Fibroblast of pulmonary artery (primary cell): ENCODE data around the gene CPSF3.
A peak's percentile ranks its signal among the peaks of the same experiment; 100 is the strongest.
"Not testable (repeated sequence)": the region's sequence is repeated elsewhere in the genome, so short reads cannot be mapped to it uniquely, and the experiment has no call there.

ENCODE experiments used
- DNase-seq: peaks from one replicate; pipeline ENCODE4 v3.0.0-alpha.2; 2010; ENCODE audit warnings: low read depth
- H3K4me3 ChIP-seq: replicated peaks from 2 replicates; pipeline ENCODE4 v1.5.1; 2011; ENCODE audit warnings: low read depth, mild to moderate bottlenecking, control low read depth, low read length, moderate library complexity
- TF ChIP-seq, protein P1 (sequence below): IDR thresholded peaks from 2 replicates; pipeline ENCODE4 v1.5.1; 2011; ENCODE audit warnings: mild to moderate bottlenecking, control low read depth, low read length, inconsistent platforms; ENCODE audit errors: missing control alignments

Gene CPSF3

DNA sequence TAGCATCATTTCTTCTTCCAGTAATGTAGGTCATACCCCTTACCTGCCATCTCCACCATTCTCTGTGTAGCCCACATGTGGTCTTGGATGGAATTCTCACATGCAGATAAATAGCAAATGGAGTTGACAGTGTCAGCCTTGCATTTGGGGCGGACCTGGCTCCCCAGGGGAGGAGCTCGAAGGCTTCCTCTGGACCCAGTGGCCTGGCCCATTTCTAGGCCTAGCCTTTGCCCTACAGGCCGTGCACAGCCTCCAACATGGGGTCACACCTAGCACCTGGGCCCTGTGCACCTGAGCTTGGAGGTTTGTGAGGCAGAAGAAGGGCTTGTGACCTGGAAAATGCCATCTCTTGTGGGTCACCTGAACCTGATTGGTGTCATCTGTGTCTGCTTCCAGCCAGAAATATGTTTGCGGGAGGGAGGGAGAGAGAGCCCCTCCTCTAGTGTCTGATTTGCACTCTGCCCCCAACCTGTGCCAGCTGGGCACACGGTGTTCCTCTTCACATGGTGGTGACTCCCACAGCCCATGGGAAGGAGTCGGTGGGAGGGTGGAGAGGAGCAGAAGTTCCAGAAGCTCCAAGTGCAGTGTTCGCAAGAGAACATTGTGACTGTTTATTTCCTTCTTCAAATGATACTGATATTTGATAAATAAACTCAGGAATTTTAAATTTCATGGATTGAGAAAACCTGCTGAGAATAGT is 33.2 kb upstream of the CPSF3 start:
- H3K4me3 ChIP-seq: no peak overlapping the region
- TF ChIP-seq, protein P1, sequence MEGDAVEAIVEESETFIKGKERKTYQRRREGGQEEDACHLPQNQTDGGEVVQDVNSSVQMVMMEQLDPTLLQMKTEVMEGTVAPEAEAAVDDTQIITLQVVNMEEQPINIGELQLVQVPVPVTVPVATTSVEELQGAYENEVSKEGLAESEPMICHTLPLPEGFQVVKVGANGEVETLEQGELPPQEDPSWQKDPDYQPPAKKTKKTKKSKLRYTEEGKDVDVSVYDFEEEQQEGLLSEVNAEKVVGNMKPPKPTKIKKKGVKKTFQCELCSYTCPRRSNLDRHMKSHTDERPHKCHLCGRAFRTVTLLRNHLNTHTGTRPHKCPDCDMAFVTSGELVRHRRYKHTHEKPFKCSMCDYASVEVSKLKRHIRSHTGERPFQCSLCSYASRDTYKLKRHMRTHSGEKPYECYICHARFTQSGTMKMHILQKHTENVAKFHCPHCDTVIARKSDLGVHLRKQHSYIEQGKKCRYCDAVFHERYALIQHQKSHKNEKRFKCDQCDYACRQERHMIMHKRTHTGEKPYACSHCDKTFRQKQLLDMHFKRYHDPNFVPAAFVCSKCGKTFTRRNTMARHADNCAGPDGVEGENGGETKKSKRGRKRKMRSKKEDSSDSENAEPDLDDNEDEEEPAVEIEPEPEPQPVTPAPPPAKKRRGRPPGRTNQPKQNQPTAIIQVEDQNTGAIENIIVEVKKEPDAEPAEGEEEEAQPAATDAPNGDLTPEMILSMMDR: no peak
- no peak for DNase-seq

DNA sequence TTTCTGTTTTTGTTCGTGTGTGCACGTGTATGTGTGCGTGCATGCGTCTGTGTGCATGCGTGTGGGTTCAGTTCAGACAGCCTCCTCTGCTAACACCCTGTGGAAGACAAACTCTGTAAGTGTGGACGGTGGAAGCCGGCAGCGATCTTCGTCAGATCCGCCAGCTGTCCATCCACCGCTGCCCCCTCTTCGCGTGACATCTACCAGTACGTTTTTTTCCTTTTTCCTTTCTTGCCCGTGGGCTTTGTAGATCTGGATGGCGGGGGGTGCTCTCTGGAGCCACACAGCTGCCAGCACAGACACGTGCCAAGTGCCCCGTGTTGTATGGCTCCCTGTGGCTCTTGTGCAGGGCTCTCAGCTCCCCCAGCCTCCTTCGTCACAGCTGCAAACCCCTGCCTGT is 32.5 kb upstream of the CPSF3 start:
- TF ChIP-seq, protein P1: no peak
- DNase-seq: no peak
- H3K4me3 ChIP-seq: no peak overlapping the region

DNA sequence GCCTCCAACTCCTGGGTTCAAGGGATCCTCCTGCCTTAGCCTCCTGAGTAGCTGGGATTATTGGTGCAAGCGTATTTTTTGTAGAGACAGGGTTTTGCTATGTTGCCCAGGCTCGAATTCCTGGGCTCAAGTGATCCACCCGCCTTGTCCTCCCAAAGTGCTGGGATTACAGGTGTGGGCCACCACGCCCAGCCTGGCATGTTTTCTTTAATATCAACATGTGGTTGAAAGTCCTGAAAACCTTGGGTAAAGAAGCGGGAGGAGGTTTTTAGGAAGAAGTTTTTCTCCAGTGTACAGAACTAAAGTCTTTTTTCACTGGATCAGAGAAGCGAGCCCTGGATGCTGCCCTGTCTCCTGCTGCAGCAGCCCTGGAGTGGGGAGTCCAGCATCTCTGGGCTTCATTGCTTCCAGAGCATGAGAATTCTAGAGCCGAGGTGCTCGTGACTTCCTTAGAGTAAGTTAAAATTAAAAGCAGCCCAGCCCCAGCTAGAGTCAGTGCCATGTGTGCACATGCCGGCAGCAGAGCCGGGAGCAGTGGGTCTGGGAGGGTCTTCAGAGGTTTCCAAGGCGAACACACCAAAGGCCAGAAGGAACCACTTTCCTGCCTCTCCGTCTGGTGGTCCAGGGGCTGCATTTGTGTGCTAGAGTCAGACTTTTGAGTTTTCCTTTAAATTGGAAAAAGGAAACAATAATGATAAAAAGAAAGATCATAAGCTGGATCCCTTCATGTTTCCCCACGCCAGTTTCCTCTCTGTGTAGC is 31.3 kb upstream of the CPSF3 start:
- TF ChIP-seq, protein P1: no peak
- no peak overlapping the region for H3K4me3 ChIP-seq
- DNase-seq: no peak

DNA sequence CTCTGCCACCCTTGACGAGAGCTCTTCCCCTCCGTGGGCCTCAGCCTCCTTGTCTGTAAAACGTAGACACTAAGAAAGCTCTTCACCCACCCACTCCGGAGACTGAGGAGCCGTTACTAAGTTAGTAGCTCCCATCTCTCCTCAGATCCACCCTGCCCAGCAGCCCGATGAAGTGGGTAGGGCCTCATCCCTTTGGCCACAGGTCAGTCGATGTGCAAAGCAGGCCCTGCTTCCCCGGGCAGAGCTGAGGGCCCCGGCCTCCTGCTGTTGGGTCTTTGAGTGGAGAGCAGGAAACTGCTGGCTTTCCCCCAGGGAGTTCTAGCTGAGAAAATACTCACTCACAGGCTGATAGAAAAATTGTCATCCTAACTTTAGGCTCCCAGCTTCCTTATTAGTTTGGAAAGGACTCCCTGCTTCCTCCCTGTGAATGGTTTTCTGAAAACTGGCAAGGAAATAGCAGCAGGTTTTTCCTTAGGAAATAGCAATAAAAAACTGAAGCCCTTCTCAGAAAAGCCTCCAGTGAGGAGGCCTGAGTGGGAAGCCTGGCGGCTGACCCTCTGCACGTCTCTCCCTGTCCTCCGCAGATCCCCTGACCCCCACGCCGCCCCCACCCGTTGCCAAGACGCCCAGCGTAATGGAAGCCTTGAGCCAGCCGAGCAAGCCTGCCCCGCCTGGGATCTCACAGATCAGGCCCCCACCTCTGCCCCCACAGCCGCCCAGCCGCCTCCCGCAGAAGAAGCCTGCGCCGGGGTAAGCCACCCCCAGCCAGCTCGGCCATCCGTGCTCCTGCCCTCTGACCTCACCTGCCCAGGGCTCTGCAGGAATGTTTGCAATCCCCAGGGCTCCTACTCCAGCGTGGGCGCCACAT is 30.3 kb upstream of the CPSF3 start:
- TF ChIP-seq, protein P1: no peak
- peak; percentile 52 for DNase-seq

DNA sequence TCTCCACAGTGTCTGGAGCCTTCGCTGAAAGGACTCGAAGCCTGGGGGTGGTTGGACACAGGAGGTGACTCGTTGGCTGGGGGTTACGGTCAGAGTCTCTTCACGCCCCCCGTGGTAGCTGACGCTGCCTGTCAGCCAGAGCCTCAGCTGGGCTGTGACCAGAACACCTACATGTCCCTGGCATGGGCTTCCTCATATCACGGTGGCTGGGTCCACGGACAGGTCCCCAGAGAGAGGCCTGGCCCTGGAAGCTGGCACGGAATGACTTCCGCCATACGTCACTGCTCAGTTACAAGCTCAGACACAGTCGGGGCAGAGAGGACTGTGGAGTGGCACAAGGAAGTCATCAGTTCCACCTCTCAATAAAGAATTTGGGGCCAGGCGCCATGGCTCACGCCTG is 28.6 kb upstream of the CPSF3 start:
- TF ChIP-seq, protein P1: no peak

More for the DNA sequence above, 30.3 kb upstream of the CPSF3 start:
- no peak overlapping the region for H3K4me3 ChIP-seq

DNA sequence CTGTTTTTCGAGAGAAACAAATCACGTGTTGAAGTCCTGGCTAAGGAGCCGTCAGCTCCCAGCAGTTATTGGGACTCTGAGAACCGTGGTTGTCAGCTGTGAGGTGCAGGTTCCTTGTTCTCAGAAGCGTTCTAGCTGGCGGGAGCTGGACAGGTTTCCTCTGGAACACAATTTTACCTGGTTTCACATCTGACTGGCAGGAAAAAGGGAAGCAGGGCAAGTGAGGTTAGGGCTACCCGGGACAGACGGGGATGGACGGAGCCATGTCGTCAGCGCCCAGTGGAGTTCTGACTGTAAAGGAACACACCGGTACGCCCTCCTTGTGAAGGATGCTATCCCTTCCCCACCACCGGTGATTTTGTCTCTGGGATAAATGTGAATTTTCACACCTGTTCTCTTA is 26.3 kb upstream of the CPSF3 start:
- no peak overlapping the region for H3K4me3 ChIP-seq
- DNase-seq: no peak
- TF ChIP-seq, protein P1: no peak

More for the DNA sequence above, 28.6 kb upstream of the CPSF3 start:
- H3K4me3 ChIP-seq: no peak overlapping the region
- DNase-seq: no peak

DNA sequence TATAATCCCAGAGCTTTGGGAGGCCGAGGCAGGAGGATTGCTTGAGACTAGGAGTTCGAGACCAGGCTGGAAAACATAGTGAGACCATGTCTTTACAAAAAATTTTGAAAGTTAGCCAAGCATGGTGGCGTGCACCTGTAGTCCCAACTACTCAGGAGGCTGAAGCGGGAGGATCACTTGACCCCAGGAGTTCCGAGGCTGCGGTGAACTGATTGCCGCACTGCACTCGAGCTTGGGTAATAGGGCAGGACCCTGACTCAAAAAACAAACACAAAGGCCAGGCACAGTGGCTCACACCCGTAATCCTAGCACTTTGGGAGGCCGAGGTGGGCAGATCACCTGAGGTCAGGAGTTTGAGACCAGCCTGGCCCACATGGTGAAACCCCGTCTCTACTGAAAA is 25.2 kb upstream of the CPSF3 start:
- H3K4me3 ChIP-seq, DNase-seq: not testable (repeated sequence)
